Endodermal cell (in vitro differentiated cells): ENCODE data around the gene PARP15. TPM values are rescaled to one million over a fixed set of nuclear protein-coding genes. Genes with fewer than 3 reads are reported as not detected.
A peak's percentile ranks its signal among the peaks of the same experiment; 100 is the strongest.

Experiments used
- DNase-seq: peaks from one replicate; pipeline ENCODE4 v3.0.0-alpha.2; 2017
- H3K27ac ChIP-seq: 2 replicates; pipeline ENCODE4 v1.5.1; 2013; ENCODE audit warnings: mild to moderate bottlenecking, low read depth, low read length, moderate library complexity
- H3K27me3 ChIP-seq: 2 replicates; pipeline ENCODE4 v1.6.1; 2013; ENCODE audit warnings: mild to moderate bottlenecking, low read length, moderate library complexity; ENCODE audit not compliant: insufficient read depth, control insufficient read depth, poor library complexity, severe bottlenecking
- H3K36me3 ChIP-seq: 2 replicates; pipeline ENCODE4 v1.7.0; 2013; ENCODE audit warnings: mild to moderate bottlenecking, low read length, moderate library complexity; ENCODE audit not compliant: control insufficient read depth, insufficient read depth
- H3K4me1 ChIP-seq: one replicate; pipeline ENCODE4 v1.7.0; 2013; ENCODE audit warnings: low read length; ENCODE audit not compliant: control insufficient read depth, insufficient read depth
- H3K4me3 ChIP-seq: 2 replicates; pipeline ENCODE4 v1.5.1; 2013; ENCODE audit warnings: mild to moderate bottlenecking, low read length, moderate library complexity
- H3K9ac ChIP-seq: 2 replicates; pipeline ENCODE4 v1.6.1; 2013; ENCODE audit warnings: mild to moderate bottlenecking, low read length, moderate library complexity; ENCODE audit not compliant: poor library complexity, severe bottlenecking; ENCODE audit errors: extremely low read depth
- H3K9me3 ChIP-seq: 2 replicates; pipeline ENCODE4 v1.6.1; 2013; ENCODE audit warnings: mild to moderate bottlenecking, low read length, moderate library complexity; ENCODE audit not compliant: control insufficient read depth
- H3K27ac Mint-ChIP-seq: 2 replicates; pipeline ENCODE4 v1.8.0; 2020; ENCODE audit warnings: mixed read lengths
- H3K27me3 Mint-ChIP-seq: 2 replicates; pipeline ENCODE4 v1.8.0; 2021; ENCODE audit warnings: mild to moderate bottlenecking, mixed read lengths; ENCODE audit not compliant: insufficient read depth
- H3K36me3 Mint-ChIP-seq: 2 replicates; pipeline ENCODE4 v1.8.0; 2020; ENCODE audit warnings: low read depth, mixed read lengths
- H3K4me1 Mint-ChIP-seq: 2 replicates; pipeline ENCODE4 v1.8.0; 2020; ENCODE audit warnings: mixed read lengths
- H3K4me3 Mint-ChIP-seq: 2 replicates; pipeline ENCODE4 v1.8.0; 2020; ENCODE audit warnings: mild to moderate bottlenecking, moderate library complexity, mixed read lengths
- H3K9me3 Mint-ChIP-seq: 2 replicates; pipeline ENCODE4 v1.8.0; 2020; ENCODE audit warnings: mild to moderate bottlenecking, mixed read lengths
- CTCF ChIP-seq: fragments of 200-600 bp; sonication (generic); conservative IDR thresholded peaks from 2 replicates; pipeline ENCODE4 v1.5.0; 2021; ENCODE audit warnings: antibody characterized with exemption, mild to moderate bottlenecking
- WGBS, 2 experiments: methylation state at CpG; one replicate each; pipeline versions ENCODE4 v1.1.5 to v1.1.7; 2013; ENCODE audit warnings: missing lambda C conversion rate in 2 of 2, mixed read lengths in 1 of 2; ENCODE audit not compliant: insufficient coverage in 1 of 2, insufficient read length in 1 of 2; 5-methylcytosine and 5-hydroxymethylcytosine counted together
- total RNA-seq, 2 donors: library from RNA; stranded (reverse); fragmentation: NEBNext Ultra II Directional in 1 of 2; extraction: Animal tissue kit (Norgen Biotek cat#: 25700) in 1 of 2; gene quantifications; 2 replicates in 1 of 2; 3 replicates in 1 of 2; pipeline ENCODE4 v1.2.1, GENCODE V29; 2021

The PARP15 gene
- total RNA-seq, 2 donors from 2014 or later, result 0.18 to 0.44 TPM

- Histone ChIP-seq H3K36me3 (no peaks in the 10 kb centered on the region), H3K4me3 (no peak overlapping the region), H3K27ac (no peak overlapping the region), H3K9ac (no peak overlapping the region), H3K4me1 (no peaks in the 10 kb centered on the region), H3K9me3 (no peaks in the 10 kb centered on the region), H3K27me3 (no peaks in the 10 kb centered on the region)
- H3K9me3 Mint-ChIP-seq, result no peaks in the 10 kb centered on the region
- H3K27ac Mint-ChIP-seq, result no peak overlapping the region
- H3K4me1 Mint-ChIP-seq, result peaks cover 4% of the 10 kb centered on the region
- DNase-seq, result no peak
- no peaks in the 10 kb centered on the region for H3K27me3 Mint-ChIP-seq
- no peak for TF ChIP-seq CTCF
- 91 to 95% methylated on average over 6 to 7 of the region's 7 CpGs for WGBS, 2 experiments
- no peak overlapping the region for H3K4me3 Mint-ChIP-seq
- no peaks in the 10 kb centered on the region for H3K36me3 Mint-ChIP-seq
Observed at GRCh38 chr3:122609798-122610559, 32.5 kb downstream of the PARP15 start.

GRCh38 chr3:122612696-122613095 is 35.2 kb downstream of the PARP15 start:
- peaks cover 3% of the 10 kb centered on the region for H3K4me1 ChIP-seq

GRCh38 chr3:122615303-122615702 is 37.9 kb downstream of the PARP15 start:
- Histone ChIP-seq H3K4me1 (peaks cover 3% of the 10 kb centered on the region), H3K9ac (no peak overlapping the region), H3K27ac (no peak overlapping the region), H3K27me3 (no peaks in the 10 kb centered on the region), H3K9me3 (no peaks in the 10 kb centered on the region), H3K4me3 (no peak overlapping the region), H3K36me3 (no peaks in the 10 kb centered on the region)
- Mint-ChIP-seq H3K4me1 (peaks cover 13% of the 10 kb centered on the region), H3K27ac (no peak overlapping the region), H3K9me3 (no peaks in the 10 kb centered on the region), H3K27me3 (no peaks in the 10 kb centered on the region), H3K4me3 (no peak overlapping the region), H3K36me3 (no peaks in the 10 kb centered on the region)
- peak; percentile 58 for DNase-seq
- no peak for TF ChIP-seq CTCF
- WGBS, 2 experiments, result 0 to 56% methylated on average over 1 to 2 of the region's 3 CpGs

More at GRCh38 chr3:122612696-122613095, 35.2 kb downstream of the PARP15 start:
- Mint-ChIP-seq H3K27me3 (no peaks in the 10 kb centered on the region), H3K27ac (no peak overlapping the region), H3K4me1 (peaks cover 13% of the 10 kb centered on the region), H3K9me3 (no peaks in the 10 kb centered on the region), H3K36me3 (no peaks in the 10 kb centered on the region), H3K4me3 (no peak overlapping the region)
- no peak for TF ChIP-seq CTCF
- H3K27ac ChIP-seq, result no peak overlapping the region
- no peak overlapping the region for H3K4me3 ChIP-seq
- 93 to 97% methylated on average over 3 to 5 of the region's 5 CpGs for WGBS, 2 experiments
- no peaks in the 10 kb centered on the region for H3K27me3 ChIP-seq
- no peak overlapping the region for H3K9ac ChIP-seq
- no peaks in the 10 kb centered on the region for H3K36me3 ChIP-seq
- H3K9me3 ChIP-seq, result no peaks in the 10 kb centered on the region
- DNase-seq, result no peak
